HCEC 1CT (cell line): ENCODE measurements around the gene NRXN2.

ENCODE experiments used
- DNase-seq: peaks from one replicate; pipeline ENCODE4 v3.0.0-alpha.2; 2017

The NRXN2 gene

DNA sequence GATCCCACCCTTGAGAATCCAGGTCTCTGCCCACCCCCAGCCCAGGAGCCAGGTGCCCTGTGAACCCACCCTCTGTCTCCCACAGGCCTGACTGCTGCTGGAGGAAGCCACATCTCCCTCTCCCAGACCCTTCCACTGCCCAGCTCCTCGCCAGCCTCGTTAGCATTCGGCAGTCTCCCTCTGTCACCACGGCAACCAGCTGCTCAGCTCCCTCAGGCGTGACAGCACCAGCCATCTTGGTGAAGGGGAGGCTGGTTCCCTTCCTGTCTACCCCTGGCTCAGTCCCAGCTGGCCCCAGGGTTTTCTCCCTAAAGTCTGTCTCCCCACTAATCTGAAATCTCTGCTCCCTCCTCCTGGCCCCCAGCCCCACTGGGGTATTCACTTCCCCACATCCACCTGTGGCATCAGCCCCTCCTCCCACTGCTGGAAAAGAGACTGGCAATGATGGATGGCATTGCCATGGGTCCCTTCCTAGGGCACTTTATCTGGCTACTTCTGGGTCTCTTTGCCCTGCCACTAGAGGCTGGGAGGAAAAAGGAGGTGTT lies 28.1 kb downstream of the NRXN2 start:
- no peak for DNase-seq

DNA sequence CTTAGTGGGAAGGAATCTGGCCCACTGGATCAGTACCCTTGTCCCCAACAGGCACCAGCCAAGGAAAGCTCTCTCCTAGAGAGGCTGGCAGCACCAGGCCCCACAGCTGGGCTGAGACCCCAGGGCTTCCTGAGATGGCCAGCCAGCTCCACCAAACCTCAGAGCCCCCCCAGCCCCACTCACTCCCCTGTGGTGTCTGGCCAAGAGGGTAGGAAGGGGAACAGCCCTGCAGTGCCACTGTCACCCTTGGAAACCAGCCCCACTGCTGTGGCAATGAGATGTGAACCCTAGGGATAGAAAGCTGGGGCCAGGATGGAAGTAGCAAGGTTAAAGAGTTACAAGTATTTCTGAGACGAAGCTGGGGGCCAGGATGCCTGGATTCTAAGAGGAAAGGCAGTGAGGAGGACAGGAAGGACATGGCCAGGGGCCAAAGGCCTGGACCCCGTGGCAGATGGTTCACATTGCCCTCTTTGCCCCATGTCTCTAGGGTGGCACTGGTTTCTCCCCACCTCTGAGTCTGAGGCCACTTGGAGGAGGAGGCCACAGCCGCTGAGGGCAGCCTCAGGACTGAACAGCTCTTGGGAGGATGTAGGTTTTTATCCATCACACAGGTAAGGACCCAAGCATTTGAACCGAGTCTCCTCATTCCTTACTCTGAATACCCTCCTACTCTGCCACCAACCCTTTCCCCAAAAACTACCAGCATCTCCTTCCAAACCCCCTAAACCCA lies 28.8 kb downstream of the NRXN2 start:
- DNase-seq = no peak

GRCh38 chr11:64692764-64693331 lies 30.1 kb downstream of the NRXN2 start:
- DNase-seq = no peak

DNA sequence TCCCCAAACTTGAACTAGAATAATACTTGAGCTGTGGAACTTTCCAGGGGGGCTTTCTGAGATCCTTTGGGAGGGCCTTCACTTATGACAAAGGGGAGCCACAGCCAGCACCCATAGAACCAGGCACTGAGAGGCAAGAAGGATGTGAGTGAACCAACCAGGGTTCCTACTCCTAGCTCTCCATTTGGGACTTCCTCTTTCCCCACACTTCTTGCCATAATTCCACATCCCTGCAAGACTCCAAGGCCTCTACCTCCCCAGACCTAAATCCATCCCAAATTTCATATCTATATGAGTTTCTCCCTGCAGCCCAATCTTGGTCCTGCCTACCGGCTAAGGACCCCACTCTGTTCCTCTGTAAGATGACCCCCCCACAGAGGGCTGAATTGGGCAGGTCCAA lies 31.5 kb downstream of the NRXN2 start:
- no peak for DNase-seq

- DNase-seq = no peak
Measured at GRCh38 chr11:64690235-64690634, 32.8 kb downstream of the NRXN2 start.

- DNase-seq = peak; percentile 75
Measured at GRCh38 chr11:64688534-64688982, 34.4 kb downstream of the NRXN2 start.

GRCh38 chr11:64687643-64688533 lies 35.1 kb downstream of the NRXN2 start:
- no peak for DNase-seq

- DNase-seq = no peak
Measured at GRCh38 chr11:64687204-64687603, 35.8 kb downstream of the NRXN2 start.

DNA sequence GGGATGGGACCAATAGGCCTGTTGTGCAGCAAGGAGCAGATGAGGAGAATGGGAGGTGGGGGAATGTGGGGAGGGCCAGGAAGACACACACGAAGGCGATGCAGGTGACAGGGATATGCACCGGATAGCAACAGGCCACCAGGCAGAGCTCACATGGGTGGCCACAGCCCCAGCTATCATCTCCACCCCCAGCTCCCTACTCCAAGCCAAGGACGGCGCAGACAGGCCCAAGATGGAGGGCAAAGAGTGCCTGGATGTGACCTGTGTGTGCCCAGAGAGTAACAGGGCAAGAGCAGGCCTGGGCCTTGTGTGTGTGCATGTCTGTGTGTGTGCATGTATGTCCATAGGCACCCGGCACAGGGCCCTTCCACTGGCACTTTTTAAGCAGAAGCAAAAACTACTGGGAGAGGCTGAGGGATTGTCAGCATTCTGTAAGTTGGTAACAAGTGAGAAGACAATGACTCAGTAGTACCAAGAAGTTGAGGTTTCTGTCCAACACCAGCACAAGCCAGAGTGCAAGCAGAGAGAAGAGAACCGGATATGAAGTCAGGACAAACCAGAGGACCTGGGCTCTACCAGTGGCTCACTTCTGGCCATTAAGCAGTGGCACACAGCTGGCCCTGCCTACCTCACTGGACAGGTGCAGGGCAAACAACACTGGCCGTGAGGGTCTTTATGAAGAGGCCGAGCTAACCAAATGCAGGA lies 36.4 kb downstream of the NRXN2 start:
- DNase-seq = no peak

DNA sequence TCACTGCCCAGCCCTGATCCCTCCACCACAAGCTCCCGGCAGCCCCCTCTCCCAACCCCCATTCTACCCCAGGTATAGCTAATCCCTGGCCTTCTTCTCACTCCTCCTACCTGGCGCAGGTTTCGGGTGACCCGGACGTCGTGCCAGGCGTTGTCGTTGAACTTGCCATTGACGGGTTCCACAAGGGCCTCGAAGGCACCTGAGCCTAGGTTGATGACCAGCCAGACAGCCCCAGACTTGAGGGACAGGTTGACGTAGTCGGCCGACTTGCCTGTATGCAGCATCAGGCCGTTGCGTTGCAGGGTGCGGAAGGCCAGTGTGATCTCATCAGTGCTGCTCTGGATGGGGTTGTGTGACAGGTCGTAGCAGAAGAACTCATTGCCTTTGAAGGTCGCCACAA lies 37.5 kb downstream of the NRXN2 start:
- DNase-seq = no peak

DNA sequence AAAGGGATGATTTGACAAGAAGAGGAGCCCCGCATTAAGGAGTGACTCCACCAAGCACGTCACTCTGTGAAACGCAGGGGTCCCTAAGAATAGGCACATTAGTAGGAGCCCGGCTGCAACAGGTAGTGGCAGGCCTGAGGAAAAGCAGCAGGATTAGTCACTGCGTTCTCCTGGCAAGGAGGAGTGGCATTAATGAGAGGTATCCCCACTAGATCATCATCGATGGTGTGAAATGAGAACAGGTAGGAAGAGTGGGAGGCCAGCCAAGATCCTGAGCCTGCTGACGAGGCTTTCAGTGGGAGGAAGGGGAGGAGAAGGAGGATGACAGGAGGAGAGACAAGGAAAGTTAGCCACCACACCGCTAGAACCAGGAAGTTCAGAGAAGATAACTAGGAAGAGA lies 38.6 kb downstream of the NRXN2 start:
- DNase-seq = no peak

GRCh38 chr11:64681171-64681570 lies 41.8 kb downstream of the NRXN2 start:
- DNase-seq = no peak

GRCh38 chr11:64679846-64680245 lies 43.2 kb downstream of the NRXN2 start:
- no peak for DNase-seq

GRCh38 chr11:64677441-64678023 lies 45.5 kb downstream of the NRXN2 start:
- no peak for DNase-seq

DNA sequence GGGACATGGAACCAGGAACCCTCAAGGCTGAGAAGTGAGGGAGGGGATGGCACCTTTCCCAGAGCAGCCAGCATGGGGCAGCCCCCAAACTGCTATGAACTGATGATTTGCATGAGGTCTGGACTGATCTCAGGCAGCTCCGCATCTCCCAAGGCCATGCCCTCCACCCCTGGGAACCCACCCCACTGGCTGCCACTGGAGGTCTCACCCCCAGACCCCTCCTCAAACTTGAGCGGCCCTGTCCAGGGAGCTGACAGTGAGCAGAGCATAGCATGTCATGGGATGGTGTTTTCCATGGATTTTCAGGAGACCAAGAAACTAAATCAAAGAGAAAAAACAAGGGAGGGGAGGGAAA lies 46.8 kb downstream of the NRXN2 start:
- no peak for DNase-seq

DNA sequence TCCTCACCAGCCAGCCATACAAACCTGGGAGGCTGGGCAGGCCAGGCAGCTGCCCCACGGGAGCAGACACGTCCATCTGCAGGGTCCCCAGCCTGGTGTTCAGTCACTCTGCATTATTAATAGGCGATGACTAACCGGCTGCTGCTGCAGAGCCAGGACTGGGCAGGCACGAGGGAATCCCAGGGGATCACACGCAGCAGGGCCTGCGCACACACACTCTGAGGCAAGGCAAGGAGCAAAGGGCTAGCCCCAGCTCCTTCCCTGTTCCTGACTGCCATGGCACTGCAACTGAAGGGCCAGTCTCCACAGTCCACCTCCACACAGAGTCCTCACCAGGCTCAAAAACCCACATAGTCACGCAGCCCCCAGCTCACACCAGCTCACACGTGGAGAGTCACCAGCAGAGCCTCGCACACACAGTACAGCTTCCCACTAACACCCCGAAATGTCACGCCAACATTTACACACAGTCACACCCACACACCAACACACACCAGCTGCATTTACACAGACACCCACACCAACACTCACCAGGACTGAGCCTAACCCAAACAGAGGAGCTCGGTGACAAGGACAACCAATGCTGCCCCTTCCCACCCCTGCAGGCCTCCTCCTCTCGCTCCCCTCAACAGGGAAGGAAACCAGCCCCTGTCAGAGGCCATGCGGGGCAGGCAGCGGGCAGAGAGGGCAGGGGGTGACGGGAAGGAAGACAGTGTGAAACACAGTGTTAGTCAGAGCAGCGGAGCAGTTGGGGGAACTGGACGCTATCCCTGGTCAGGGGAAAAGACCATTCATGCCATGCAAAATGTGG lies 47.3 kb downstream of the NRXN2 start:
- peak; percentile 54 for DNase-seq

- DNase-seq = no peak
Measured at GRCh38 chr11:64674774-64675173, 48.2 kb downstream of the NRXN2 start.

DNA sequence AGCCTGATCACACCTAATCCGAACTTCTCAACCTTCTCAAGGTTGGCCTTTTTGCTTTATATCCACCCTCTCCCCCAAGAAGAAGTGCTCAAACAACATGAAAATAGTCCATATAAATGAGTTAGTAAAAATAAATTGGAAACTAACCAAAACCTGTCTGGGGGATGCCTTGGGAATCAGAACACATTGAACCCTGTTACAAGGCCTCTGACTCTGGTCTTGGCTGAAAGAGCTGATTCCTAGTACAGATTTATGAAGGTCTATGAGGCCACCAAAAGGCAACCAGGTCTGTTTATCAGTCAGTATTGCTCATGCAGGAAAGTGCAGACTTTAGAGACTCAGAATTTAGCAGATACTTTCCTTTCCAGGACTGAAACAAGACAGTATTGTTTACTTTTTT lies 49.7 kb downstream of the NRXN2 start:
- DNase-seq = no peak

- no peak for DNase-seq
Measured at GRCh38 chr11:64672875-64673274, 50.1 kb downstream of the NRXN2 start.

DNA sequence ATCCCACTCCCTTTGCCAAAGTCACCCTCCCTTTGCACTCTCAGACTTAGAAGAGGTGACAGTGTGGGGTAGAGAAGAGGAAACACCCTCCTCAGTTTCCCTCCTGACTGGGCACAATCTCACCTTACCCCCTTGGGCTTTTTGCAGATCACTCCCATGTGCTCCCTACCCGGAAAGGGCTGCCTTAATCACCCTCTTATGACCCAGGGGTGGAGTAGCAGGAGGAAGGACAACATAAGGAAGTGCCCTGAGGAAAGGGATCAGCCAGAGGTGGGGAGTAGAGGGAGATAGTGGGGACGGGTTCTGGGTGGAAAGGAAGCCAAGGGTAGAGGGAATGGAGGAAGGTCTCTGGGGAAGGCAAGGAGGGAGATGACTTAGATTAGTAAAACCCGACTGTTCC lies 52.0 kb downstream of the NRXN2 start:
- no peak for DNase-seq

DNA sequence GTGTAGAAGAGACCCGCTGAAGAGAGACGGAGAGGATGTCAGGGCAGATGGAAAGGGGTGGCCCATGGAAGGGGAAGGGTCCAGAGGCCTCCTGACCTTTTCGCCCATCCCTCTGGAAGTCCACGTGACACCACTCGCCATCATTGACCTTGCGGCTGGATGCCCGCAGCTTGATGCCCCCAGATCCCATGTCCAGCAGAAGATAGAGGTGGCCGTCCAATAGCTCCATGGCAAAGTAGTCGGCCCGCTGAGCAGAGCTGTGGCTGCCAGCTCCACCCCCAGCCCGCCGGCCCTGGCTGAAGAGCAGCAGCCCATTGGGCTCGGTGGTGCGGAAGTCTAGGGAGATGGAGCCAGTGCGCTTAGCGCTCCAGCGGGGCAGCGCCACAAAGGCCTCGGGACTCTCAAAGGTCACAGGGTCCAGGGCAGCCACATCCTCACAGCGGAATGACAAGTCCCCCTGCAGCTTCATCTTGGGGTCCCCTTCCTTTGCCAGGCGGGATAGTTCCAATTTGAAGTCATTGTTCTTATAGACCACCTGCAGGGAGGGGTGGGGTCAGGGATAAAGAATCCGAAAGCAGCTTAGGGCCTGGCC lies 55.7 kb downstream of the NRXN2 start:
- no peak for DNase-seq
